Smooth muscle cell (in vitro differentiated cells): ENCODE results near the gene RS1. TPM values are rescaled to one million over a fixed set of nuclear protein-coding genes. Genes with fewer than 3 reads are reported as not detected.

Experiments used
- DNase-seq: peaks from one replicate; lab custom pipeline; 2025; ENCODE audit not compliant: unreplicated experiment; lab: John Stamatoyannopoulos, UW
- H2AFZ ChIP-seq: fragments of 200-600 bp; sonication (generic); 2 replicates; pipeline ENCODE4 v1.6.0; 2016; ENCODE audit warnings: antibody characterized with exemption, low read depth, mild to moderate bottlenecking
- H3F3A ChIP-seq: fragments of 200-600 bp; sonication (generic); 2 replicates; pipeline ENCODE4 v1.6.0; 2017; ENCODE audit warnings: antibody characterized with exemption, low read depth
- H3K27ac ChIP-seq: fragments of 200-600 bp; sonication (generic); 2 replicates; pipeline ENCODE4 v1.5.1; 2016; ENCODE audit warnings: low read depth, mild to moderate bottlenecking
- H3K27me3 ChIP-seq: fragments of 200-600 bp; sonication (generic); 2 replicates; pipeline ENCODE4 v1.6.1; 2016; ENCODE audit warnings: low read depth, mild to moderate bottlenecking
- H3K36me3 ChIP-seq: fragments of 200-600 bp; sonication (generic); 2 replicates; pipeline ENCODE4 v1.5.1; 2016; ENCODE audit warnings: low read depth
- H3K4me1 ChIP-seq: fragments of 200-600 bp; sonication (generic); 2 replicates; pipeline ENCODE4 v1.5.1; 2016; ENCODE audit warnings: low read depth
- H3K4me2 ChIP-seq: fragments of 200-600 bp; sonication (generic); 2 replicates; pipeline ENCODE4 v1.6.0; 2016; ENCODE audit warnings: mild to moderate bottlenecking
- H3K4me3 ChIP-seq: fragments of 200-600 bp; sonication (generic); 2 replicates; pipeline ENCODE4 v1.5.1; 2016; ENCODE audit warnings: mild to moderate bottlenecking
- H3K79me2 ChIP-seq: fragments of 200-600 bp; sonication (generic); 2 replicates; pipeline ENCODE4 v1.6.0; 2016; ENCODE audit warnings: low read depth, mild to moderate bottlenecking
- H3K9ac ChIP-seq: fragments of 200-600 bp; sonication (generic); 2 replicates; pipeline ENCODE4 v1.6.0; 2016; ENCODE audit warnings: low read depth
- H3K9me3 ChIP-seq: fragments of 200-600 bp; sonication (generic); replicated peaks from 2 replicates; pipeline ENCODE4 v1.5.1; 2016; ENCODE audit warnings: low read depth
- H4K20me1 ChIP-seq: fragments of 200-600 bp; sonication (generic); 2 replicates; pipeline ENCODE4 v1.6.0; 2016; ENCODE audit warnings: low read depth
- WGBS: methylation state at CpG from one replicate; pipeline ENCODE4 v1.1.7; 2016; ENCODE audit warnings: low lambda C conversion rate; 5-methylcytosine and 5-hydroxymethylcytosine counted together
- polyA plus RNA-seq: library from polyadenylated mRNA; unstranded; fragments of >200 nt; fragmentation: Nextera tagmentation; extraction: Ambion mirVana; gene quantifications from 2 replicates; pipeline ENCODE4 v1.2.1, GENCODE V29; 2016
- total RNA-seq: library from RNA; depleted of rRNA; stranded (reverse); fragments of >200 nt; gene quantifications from 2 replicates; pipeline ENCODE4 v1.2.3, GENCODE V29; 2014
- TF ChIP-seq, protein P1 (sequence below): fragments of 200-600 bp; sonication (generic); IDR thresholded peaks from 2 replicates; pipeline ENCODE4 v1.5.1; 2017; ENCODE audit warnings: borderline replicate concordance, mild to moderate bottlenecking, antibody characterized with exemption; ENCODE audit not compliant: insufficient read depth, poor library complexity, severe bottlenecking

The RS1 gene
- total RNA-seq (not detected in 2 replicates), polyA plus RNA-seq (0.33 TPM in 1 of 2 replicates, not detected in the other)

DNA sequence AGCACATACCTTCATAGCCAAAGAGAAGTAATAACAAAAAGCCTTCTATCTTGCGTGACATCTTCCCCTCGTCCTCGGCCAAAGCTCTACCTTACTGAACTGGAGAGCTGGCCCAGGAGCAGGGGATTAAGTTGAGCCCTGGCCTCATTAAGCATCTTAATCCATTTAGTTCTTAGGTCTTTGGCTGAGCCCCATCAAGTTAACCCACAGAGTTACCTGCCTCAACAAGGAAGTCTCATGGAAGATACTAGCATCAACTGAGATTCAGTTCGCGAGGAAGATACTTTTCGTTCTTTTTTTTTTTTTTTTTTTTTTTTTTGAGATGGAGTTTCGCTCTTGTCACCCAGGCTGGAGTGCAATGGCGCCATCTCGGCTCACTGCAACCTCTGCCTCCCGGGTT lies at the start of gene RS1:
Gene RS1, minus strand, starts transcription at position 101 of the 400 bp plus-strand sequence. Its CDS starts 40 bp downstream, at position 61.
- no peaks in the 10 kb centered on the region for H3K4me1 ChIP-seq
- WGBS, result 89% methylated on average over 9 of the region's 10 CpGs

DNA sequence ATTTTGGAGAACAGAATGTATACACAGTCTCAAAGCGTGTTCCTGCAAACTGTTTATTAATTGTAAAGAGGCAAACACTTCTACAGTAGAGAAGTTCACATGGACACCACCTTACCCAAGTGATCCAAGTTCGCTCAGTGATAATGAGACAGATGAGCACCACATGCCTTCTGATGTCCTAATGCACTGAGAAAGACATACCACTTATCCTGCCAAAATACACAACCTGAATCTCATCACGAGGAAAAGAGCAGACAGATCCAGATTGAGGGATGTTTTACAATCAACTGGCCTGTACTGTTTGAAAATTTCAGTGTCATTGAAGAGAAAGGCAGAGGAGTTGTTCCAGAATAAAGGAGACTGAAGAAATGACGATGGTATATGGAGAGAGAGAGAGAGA lies 47.9 kb upstream of the RS1 start:
- Histone ChIP-seq H3K9ac (no peak overlapping the region), H2AFZ (no peak overlapping the region), H3K4me1 (no peaks in the 10 kb centered on the region), H3K4me2 (no peak overlapping the region), H3K79me2 (no peaks in the 10 kb centered on the region), H3K36me3 (no peaks in the 10 kb centered on the region), H4K20me1 (no peaks in the 10 kb centered on the region), H3K27ac (no peak overlapping the region), H3K9me3 (no peaks in the 10 kb centered on the region), H3K27me3 (no peaks in the 10 kb centered on the region), H3F3A (no peaks in the 10 kb centered on the region), H3K4me3 (no peak overlapping the region)
- WGBS, result 70% methylated on average over 4 of the region's 4 CpGs
- TF ChIP-seq, protein P1, sequence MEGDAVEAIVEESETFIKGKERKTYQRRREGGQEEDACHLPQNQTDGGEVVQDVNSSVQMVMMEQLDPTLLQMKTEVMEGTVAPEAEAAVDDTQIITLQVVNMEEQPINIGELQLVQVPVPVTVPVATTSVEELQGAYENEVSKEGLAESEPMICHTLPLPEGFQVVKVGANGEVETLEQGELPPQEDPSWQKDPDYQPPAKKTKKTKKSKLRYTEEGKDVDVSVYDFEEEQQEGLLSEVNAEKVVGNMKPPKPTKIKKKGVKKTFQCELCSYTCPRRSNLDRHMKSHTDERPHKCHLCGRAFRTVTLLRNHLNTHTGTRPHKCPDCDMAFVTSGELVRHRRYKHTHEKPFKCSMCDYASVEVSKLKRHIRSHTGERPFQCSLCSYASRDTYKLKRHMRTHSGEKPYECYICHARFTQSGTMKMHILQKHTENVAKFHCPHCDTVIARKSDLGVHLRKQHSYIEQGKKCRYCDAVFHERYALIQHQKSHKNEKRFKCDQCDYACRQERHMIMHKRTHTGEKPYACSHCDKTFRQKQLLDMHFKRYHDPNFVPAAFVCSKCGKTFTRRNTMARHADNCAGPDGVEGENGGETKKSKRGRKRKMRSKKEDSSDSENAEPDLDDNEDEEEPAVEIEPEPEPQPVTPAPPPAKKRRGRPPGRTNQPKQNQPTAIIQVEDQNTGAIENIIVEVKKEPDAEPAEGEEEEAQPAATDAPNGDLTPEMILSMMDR, result no peak
- no peak for DNase-seq

More for the DNA sequence above, at the start of gene RS1:
- Histone ChIP-seq H3K4me2 (no peak within 1 kb of the TSS), H3K9me3 (no peaks in the 10 kb centered on the region), H3K79me2 (no peaks in the 10 kb centered on the region), H3K27ac (no peak within 1 kb of the TSS), H3K27me3 (no peaks in the 10 kb centered on the region), H3K4me3 (no peak within 1 kb of the TSS), H3K9ac (no peak within 1 kb of the TSS), H2AFZ (no peak within 1 kb of the TSS), H4K20me1 (no peaks in the 10 kb centered on the region), H3F3A (no peaks in the 10 kb centered on the region), H3K36me3 (no peaks in the 10 kb centered on the region)
- TF ChIP-seq, protein P1, result no peak
- no peak for DNase-seq

DNA sequence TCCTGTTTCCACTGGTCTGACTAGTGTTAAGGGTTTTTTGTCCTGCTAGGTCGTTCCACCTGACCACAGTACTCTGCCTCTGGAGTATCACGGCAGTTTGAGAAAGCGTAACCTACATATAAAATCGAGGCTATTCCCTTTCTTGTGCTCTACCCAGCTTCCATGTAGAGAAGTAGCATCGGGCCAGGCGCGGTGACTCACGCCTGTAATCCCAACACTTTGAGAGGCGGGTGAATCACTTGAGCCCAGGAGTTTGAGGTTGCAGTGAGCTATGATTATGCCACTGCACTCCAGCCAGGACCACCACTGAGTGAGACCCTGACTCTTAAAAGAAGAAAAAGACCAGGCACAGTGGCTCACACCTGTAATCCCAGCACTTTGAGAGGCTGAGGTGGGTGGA lies 43.0 kb upstream of the RS1 start:
- H3K9me3 ChIP-seq, result no peaks in the 10 kb centered on the region
- no peak for DNase-seq
- no peak overlapping the region for H3K9ac ChIP-seq
- H3K36me3 ChIP-seq, result no peaks in the 10 kb centered on the region
- H3K4me1 ChIP-seq, result no peaks in the 10 kb centered on the region
- H3K79me2 ChIP-seq, result no peaks in the 10 kb centered on the region
- no peaks in the 10 kb centered on the region for H4K20me1 ChIP-seq
- no peak overlapping the region for H3K4me3 ChIP-seq
- 61% methylated on average over 9 of the region's 9 CpGs for WGBS
- H3K27me3 ChIP-seq, result no peaks in the 10 kb centered on the region
- H3F3A ChIP-seq, result no peaks in the 10 kb centered on the region
- no peak overlapping the region for H3K27ac ChIP-seq
- TF ChIP-seq, protein P1, result no peak
- no peak overlapping the region for H3K4me2 ChIP-seq
- no peak overlapping the region for H2AFZ ChIP-seq

DNA sequence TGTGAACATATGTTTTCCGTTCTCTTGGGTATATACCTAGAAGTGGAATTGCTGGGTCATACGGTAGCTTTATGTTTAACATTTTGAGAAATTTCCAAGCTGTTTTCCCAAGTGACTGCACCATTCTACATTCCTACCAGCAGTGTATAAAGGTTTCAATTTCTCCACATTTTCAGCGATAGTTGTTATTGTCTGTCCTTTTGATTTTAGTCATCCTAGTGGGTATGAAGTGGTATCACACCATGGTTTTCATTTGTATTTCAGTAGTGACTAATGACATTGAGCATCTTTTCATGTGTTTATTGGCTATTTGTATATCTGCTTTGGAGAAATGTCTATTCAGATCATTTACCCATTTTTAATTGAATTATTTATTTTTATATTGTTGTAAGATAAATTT lies 37.9 kb upstream of the RS1 start:
- Histone ChIP-seq H3K4me1 (no peaks in the 10 kb centered on the region), H3K4me3 (no peak overlapping the region), H3K27ac (no peak overlapping the region), H3K9ac (no peak overlapping the region), H4K20me1 (no peaks in the 10 kb centered on the region), H3K36me3 (no peaks in the 10 kb centered on the region), H3K9me3 (no peaks in the 10 kb centered on the region), H3K79me2 (no peaks in the 10 kb centered on the region), H3K27me3 (no peaks in the 10 kb centered on the region), H3K4me2 (no peak overlapping the region), H2AFZ (no peak overlapping the region), H3F3A (no peaks in the 10 kb centered on the region)
- WGBS, result 87% methylated on average over 3 of the region's 3 CpGs
- TF ChIP-seq, protein P1, result no peak
- DNase-seq, result no peak
